ENCODE results near the gene KDM7A.

Gene KDM7A

GRCh38 chr7:140176811-140177702, at the start of gene KDM7A:
Gene KDM7A (minus strand): TSS chr7:140176983. CDS start chr7:140176937, 46 bp downstream.
- H3K4me3 ChIP-seq (ENCODE audit: low read depth, low read length): peak within 1 kb of the TSS; percentile 54
- TF ChIP-seq CTCF (IDR thresholded peaks at IDR 0.05; ENCODE audit: borderline replicate concordance, insufficient read depth, low read depth, low read length): no peak

- no peak overlapping the region for H3K4me3 ChIP-seq (ENCODE audit: low read depth, low read length)
- no peak for TF ChIP-seq CTCF (IDR thresholded peaks at IDR 0.05; ENCODE audit: borderline replicate concordance, insufficient read depth, low read depth, low read length)
Measured at GRCh38 chr7:140225562-140226249, 48.9 kb upstream of the KDM7A start.

GRCh38 chr7:140223515-140224221, 46.9 kb upstream of the KDM7A start:
- TF ChIP-seq CTCF (IDR thresholded peaks at IDR 0.05; ENCODE audit: borderline replicate concordance, insufficient read depth, low read depth, low read length): no peak
- no peak overlapping the region for H3K4me3 ChIP-seq (ENCODE audit: low read depth, low read length)

DNA sequence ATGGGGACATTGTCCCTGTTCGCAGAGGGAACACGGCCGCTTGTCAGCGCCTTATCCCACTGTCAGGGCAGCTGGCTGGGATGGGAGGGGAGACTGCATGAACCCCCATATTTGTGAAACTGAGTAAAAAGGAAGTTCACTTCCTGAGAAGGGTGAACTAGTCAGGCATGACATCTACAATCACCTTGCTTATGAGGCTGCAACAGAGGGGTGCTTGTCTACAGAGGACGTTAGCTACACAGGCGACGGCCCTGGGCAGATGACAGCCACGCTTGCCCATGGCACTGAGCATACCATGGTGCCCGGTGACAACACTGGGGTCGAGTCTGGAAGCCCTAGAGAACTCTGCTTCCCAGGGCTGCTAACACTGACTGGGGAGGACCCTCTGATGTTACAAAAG, 46.0 kb upstream of the KDM7A start:
- no peak for TF ChIP-seq CTCF (IDR thresholded peaks at IDR 0.05; ENCODE audit: borderline replicate concordance, insufficient read depth, low read depth, low read length)
- H3K4me3 ChIP-seq (ENCODE audit: low read depth, low read length): no peak overlapping the region

DNA sequence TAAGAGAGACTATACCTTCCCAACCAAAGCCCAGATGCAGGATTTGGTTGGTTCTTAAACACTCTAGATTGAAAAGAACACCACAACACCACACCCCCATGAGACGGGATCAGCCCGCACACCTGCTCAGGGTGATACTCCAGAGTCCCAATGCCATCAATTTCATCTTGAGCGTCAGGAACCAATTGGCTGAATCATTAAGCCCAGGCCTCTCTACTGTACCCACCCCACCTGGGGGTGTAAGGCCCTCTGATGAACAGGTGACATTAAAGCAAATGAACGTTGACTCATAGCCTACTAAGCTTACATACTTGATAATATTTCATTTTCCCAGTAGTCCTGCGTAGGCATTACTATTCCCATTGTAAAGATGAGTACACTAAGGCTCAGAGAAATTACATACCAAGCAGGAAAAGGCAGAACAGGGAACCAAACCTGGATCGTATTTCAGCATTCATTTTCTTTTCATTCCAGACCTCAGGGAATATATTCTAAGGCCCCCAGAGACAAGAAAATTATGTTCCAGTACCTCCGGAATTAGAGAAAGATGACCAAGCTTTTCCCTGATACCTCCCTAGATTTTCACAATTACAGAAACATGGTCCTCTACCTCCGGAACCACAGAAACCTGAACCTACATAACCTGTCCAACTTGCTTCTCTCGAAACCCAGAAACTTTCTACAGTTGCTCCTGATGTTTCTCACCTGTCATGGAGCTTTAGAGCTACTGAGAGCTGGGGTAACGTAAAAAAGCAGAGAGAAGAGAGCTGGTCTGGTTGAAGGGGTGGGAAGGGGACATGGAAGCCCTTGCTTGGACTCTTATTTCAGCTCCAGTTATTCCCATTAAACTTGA, 43.1 kb upstream of the KDM7A start:
- H3K4me3 ChIP-seq (ENCODE audit: low read depth, low read length): no peak overlapping the region
- no peak for TF ChIP-seq CTCF (IDR thresholded peaks at IDR 0.05; ENCODE audit: borderline replicate concordance, insufficient read depth, low read depth, low read length)

DNA sequence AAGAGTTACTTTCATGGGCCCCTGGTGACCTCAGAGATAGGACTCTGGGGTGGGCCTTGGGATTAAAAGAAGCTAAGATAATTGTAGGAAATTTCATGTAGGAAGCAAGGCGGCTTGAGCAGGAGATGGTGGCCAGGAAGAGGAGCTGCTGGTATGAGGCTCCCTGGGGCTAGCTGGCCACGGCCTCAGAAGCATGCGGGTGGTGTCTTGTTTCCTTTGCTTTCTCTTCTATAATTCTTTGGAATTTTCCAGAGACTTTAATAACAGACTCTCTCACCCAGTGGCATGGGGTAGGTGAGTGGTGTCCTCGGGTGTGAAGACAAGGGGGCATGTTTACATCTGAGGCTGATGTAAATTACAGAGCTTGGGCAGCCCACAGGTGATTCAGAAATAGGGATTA, 41.9 kb upstream of the KDM7A start:
- no peak for TF ChIP-seq CTCF (IDR thresholded peaks at IDR 0.05; ENCODE audit: borderline replicate concordance, insufficient read depth, low read depth, low read length)
- no peak overlapping the region for H3K4me3 ChIP-seq (ENCODE audit: low read depth, low read length)
